Body of pancreas (tissue), 4 donors: ENCODE results near the gene FBLN2.

Experiments used
- POLR2A ChIP-seq, 3 donors: fragments of 450-650 bp; IDR thresholded peaks; one replicate each; pipeline ENCODE4 v1.6.1; 2016; ENCODE audit warnings: antibody characterized with exemption in 3 of 3, mild to moderate bottlenecking in 2 of 3
- TF ChIP-seq, protein P1 (sequence below), 7 experiments: fragments of 450-650 bp in 4 of 7; fragments of 200-600 bp in 3 of 7; sonication (generic) in 3 of 7; IDR thresholded peaks; one replicate each; pipeline ENCODE4 v1.5.1; 2016 to 2019; ENCODE audit warnings: antibody characterized with exemption in 7 of 7

DNA sequence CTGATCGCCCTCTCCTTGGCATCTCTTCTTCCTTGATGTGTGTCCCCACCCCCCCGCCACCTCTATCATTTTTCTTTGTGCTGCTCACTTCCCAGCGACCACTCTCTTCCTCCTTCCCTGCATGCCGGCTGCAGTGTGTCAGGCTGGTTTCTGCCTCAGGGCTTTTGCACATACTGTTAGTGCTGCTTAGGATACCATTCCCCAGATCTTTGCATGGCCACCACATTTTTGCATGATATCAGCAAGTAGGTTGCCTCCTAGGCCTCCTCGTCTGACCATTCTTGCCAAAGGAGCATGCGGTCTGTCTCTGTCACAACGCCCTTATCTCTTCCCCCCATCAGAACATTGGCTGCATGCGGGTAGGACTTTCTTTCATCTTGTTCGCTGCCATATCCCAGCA lies 12.5 kb downstream of the FBLN2 start:
- TF ChIP-seq, protein P1, sequence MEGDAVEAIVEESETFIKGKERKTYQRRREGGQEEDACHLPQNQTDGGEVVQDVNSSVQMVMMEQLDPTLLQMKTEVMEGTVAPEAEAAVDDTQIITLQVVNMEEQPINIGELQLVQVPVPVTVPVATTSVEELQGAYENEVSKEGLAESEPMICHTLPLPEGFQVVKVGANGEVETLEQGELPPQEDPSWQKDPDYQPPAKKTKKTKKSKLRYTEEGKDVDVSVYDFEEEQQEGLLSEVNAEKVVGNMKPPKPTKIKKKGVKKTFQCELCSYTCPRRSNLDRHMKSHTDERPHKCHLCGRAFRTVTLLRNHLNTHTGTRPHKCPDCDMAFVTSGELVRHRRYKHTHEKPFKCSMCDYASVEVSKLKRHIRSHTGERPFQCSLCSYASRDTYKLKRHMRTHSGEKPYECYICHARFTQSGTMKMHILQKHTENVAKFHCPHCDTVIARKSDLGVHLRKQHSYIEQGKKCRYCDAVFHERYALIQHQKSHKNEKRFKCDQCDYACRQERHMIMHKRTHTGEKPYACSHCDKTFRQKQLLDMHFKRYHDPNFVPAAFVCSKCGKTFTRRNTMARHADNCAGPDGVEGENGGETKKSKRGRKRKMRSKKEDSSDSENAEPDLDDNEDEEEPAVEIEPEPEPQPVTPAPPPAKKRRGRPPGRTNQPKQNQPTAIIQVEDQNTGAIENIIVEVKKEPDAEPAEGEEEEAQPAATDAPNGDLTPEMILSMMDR (IDR thresholded peaks at IDR 0.05): no peak
- no peak for TF ChIP-seq POLR2A (IDR thresholded peaks at IDR 0.05)
